Neuronal stem cell (in vitro differentiated cells): ENCODE results near the gene GPS1.
A peak's percentile ranks its signal among the peaks of the same experiment; 100 is the strongest.

Experiments
- DNase-seq: peaks from one replicate; pipeline ENCODE4 v3.0.0-alpha.2; 2013; ENCODE audit warnings: low spot score
- H2AFZ ChIP-seq: one replicate; pipeline ENCODE4 v1.6.1; 2013; ENCODE audit warnings: mild to moderate bottlenecking, low read length, inconsistent platforms
- H2AK5ac ChIP-seq: 2 replicates; pipeline ENCODE4 v1.6.1; 2013; ENCODE audit warnings: low read depth, mild to moderate bottlenecking, inconsistent platforms, low read length, moderate library complexity, mixed read lengths
- H2BK120ac ChIP-seq: 2 replicates; pipeline ENCODE4 v1.6.1; 2013; ENCODE audit warnings: low read depth, mild to moderate bottlenecking, inconsistent platforms, low read length, moderate library complexity, mixed read lengths
- H2BK12ac ChIP-seq: one replicate; pipeline ENCODE4 v1.6.1; 2013; ENCODE audit warnings: low read length, inconsistent platforms
- H2BK15ac ChIP-seq: 2 replicates; pipeline ENCODE4 v1.6.1; 2013; ENCODE audit warnings: mild to moderate bottlenecking, low read length, inconsistent platforms, mixed read lengths
- H2BK5ac ChIP-seq: one replicate; pipeline ENCODE4 v1.6.1; 2013; ENCODE audit warnings: inconsistent platforms, mild to moderate bottlenecking, low read length, moderate library complexity
- H3K14ac ChIP-seq: one replicate; pipeline ENCODE4 v1.6.1; 2013; ENCODE audit warnings: low read length, inconsistent platforms
- H3K18ac ChIP-seq: 2 replicates; pipeline ENCODE4 v1.6.1; 2013; ENCODE audit warnings: low read length, inconsistent platforms
- H3K23ac ChIP-seq: 2 replicates; pipeline ENCODE4 v1.6.1; 2013; ENCODE audit warnings: low read depth, mild to moderate bottlenecking, mixed read lengths, low read length, inconsistent platforms; ENCODE audit not compliant: poor library complexity
- H3K27ac ChIP-seq: replicated peaks from 3 replicates; pipeline ENCODE4 v1.5.1; 2013; ENCODE audit warnings: low read length, inconsistent platforms
- H3K27me3 ChIP-seq, 3 experiments: 2 replicates each; pipeline ENCODE4 v1.6.1; 2013; ENCODE audit warnings: low read length in 3 of 3, mild to moderate bottlenecking in 2 of 3, inconsistent platforms in 1 of 3, low read depth in 1 of 3, mixed read lengths in 1 of 3, moderate library complexity in 1 of 3; ENCODE audit not compliant: control insufficient read depth in 3 of 3, insufficient read depth in 3 of 3
- H3K36me3 ChIP-seq, 2 donors: replicated peaks in 1 of 2; 2 replicates each; pipeline ENCODE4 v1.6.1; 2013; ENCODE audit warnings: low read length in 2 of 2; ENCODE audit not compliant: control insufficient read depth in 2 of 2, insufficient read depth in 2 of 2
- H3K4ac ChIP-seq: 2 replicates; pipeline ENCODE4 v1.6.1; 2013; ENCODE audit warnings: inconsistent platforms, mild to moderate bottlenecking, low read length, moderate library complexity
- H3K4me1 ChIP-seq, 2 donors: 1 replicate in 1 of 2; 2 replicates in 1 of 2; pipeline ENCODE4 v1.6.1; 2013; ENCODE audit warnings: low read length in 2 of 2, low read depth in 1 of 2; ENCODE audit not compliant: control insufficient read depth in 2 of 2, insufficient read depth in 1 of 2
- H3K4me2 ChIP-seq: one replicate; pipeline ENCODE4 v1.6.1; 2013; ENCODE audit warnings: mild to moderate bottlenecking, low read length, inconsistent platforms; ENCODE audit not compliant: insufficient read depth, poor library complexity, severe bottlenecking
- H3K4me3 ChIP-seq, 2 donors: 2 replicates each; pipeline ENCODE4 v1.5.1; 2013; ENCODE audit warnings: low read length in 2 of 2, mild to moderate bottlenecking in 2 of 2, inconsistent platforms in 1 of 2, moderate library complexity in 1 of 2
- H3K79me1 ChIP-seq: one replicate; pipeline ENCODE4 v1.6.1; 2013; ENCODE audit warnings: low read depth, mild to moderate bottlenecking, inconsistent platforms, low read length, moderate library complexity
- H3K9ac ChIP-seq: one replicate; pipeline ENCODE4 v1.6.1; 2013; ENCODE audit warnings: mild to moderate bottlenecking, low read depth, low read length, inconsistent platforms; ENCODE audit not compliant: poor library complexity
- H3K9me3 ChIP-seq, 2 donors: replicated peaks in 1 of 2; 2 replicates each; pipeline versions ENCODE3 to v1.6.1; 2013; ENCODE audit warnings: low read length in 2 of 2, mild to moderate bottlenecking in 2 of 2, inconsistent platforms in 1 of 2, low read depth in 1 of 2, mixed read lengths in 1 of 2, moderate library complexity in 1 of 2; ENCODE audit not compliant: control insufficient read depth in 2 of 2, insufficient read depth in 1 of 2
- H4K8ac ChIP-seq: one replicate; pipeline ENCODE4 v1.6.1; 2013; ENCODE audit warnings: low read depth, mild to moderate bottlenecking, inconsistent platforms, low read length, moderate library complexity
- H4K91ac ChIP-seq: one replicate; pipeline ENCODE4 v1.6.1; 2013; ENCODE audit warnings: low read length, low read depth, mild to moderate bottlenecking, inconsistent platforms; ENCODE audit not compliant: poor library complexity
- WGBS, 2 donors: extraction: QIAGEN DNeasy Blood & Tissue Kit; methylation state at CpG; one replicate each; pipeline ENCODE4 v1.1.7; 2013; ENCODE audit warnings: missing lambda C conversion rate in 2 of 2, mixed read lengths in 1 of 2; ENCODE audit not compliant: insufficient read length in 2 of 2, insufficient replicate concordance in 1 of 2; ENCODE audit errors: extremely low coverage in 2 of 2; 5-methylcytosine and 5-hydroxymethylcytosine counted together

GPS1 gene

GRCh38 chr17:82016061-82016874 lies 35.4 kb upstream of the GPS1 start:
- no peak overlapping the region for H3K4me2 ChIP-seq
- no peak overlapping the region for H2AK5ac ChIP-seq

GRCh38 chr17:82016875-82017459 lies 34.7 kb upstream of the GPS1 start:
- H3K4ac ChIP-seq: no peak overlapping the region
- H2BK12ac ChIP-seq: no peak overlapping the region
- no peak overlapping the region for H2AK5ac ChIP-seq
- H4K91ac ChIP-seq: no peak overlapping the region
- H3K27ac ChIP-seq: no peak overlapping the region
- no peak overlapping the region for H2BK5ac ChIP-seq
- no peak overlapping the region for H2AFZ ChIP-seq
- H3K23ac ChIP-seq: peak overlapping the region; percentile 31
- no peak for DNase-seq
- no peak overlapping the region for H3K18ac ChIP-seq
- H2BK15ac ChIP-seq: no peak overlapping the region
- H4K8ac ChIP-seq: no peak overlapping the region
- no peak overlapping the region for H3K4me3 ChIP-seq
- peak overlapping the region; percentile 44 for H3K9ac ChIP-seq
- no peak overlapping the region for H3K4me2 ChIP-seq
- peak overlapping the region; percentile 21 for H3K14ac ChIP-seq
- H3K79me1 ChIP-seq: peaks cover 19% of the 10 kb centered on the region
- no peaks in the 10 kb centered on the region for H3K27me3 ChIP-seq
- H2BK120ac ChIP-seq: no peak overlapping the region
- WGBS, 2 donors: no CpG with 5 or more reads among the region's 24 CpGs
- H3K4me1 ChIP-seq: peaks cover 2 to 19% of the 10 kb centered on the region in 2 donors
- peaks cover 6 to 29% of the 10 kb centered on the region in 2 donors for H3K36me3 ChIP-seq
- no peaks in the 10 kb centered on the region for H3K9me3 ChIP-seq

More at GRCh38 chr17:82016061-82016874, 35.4 kb upstream of the GPS1 start:
- H3K14ac ChIP-seq: peak overlapping the region; percentile 21
- no peak overlapping the region for H4K8ac ChIP-seq
- peaks cover 6 to 31% of the 10 kb centered on the region in 2 donors for H3K36me3 ChIP-seq
- no peak overlapping the region for H2AFZ ChIP-seq
- DNase-seq: no peak
- no peak overlapping the region for H2BK120ac ChIP-seq
- peak overlapping the region; percentile 58 for H2BK12ac ChIP-seq
- H2BK5ac ChIP-seq: no peak overlapping the region
- H2BK15ac ChIP-seq: no peak overlapping the region
- no peak overlapping the region for H3K27ac ChIP-seq
- no peaks in the 10 kb centered on the region for H3K9me3 ChIP-seq
- peaks cover 12% of the 10 kb centered on the region for H3K79me1 ChIP-seq
- H3K9ac ChIP-seq: no peak overlapping the region
- H3K18ac ChIP-seq: no peak overlapping the region
- no CpG with 5 or more reads among the region's 28 CpGs for WGBS, 2 donors
- no peak overlapping the region for H4K91ac ChIP-seq
- H3K23ac ChIP-seq: peak overlapping the region; percentile 31
- H3K27me3 ChIP-seq: no peaks in the 10 kb centered on the region
- peaks cover 0 to 18% of the 10 kb centered on the region in 2 donors for H3K4me1 ChIP-seq
- no peak overlapping the region for H3K4ac ChIP-seq
- no peak overlapping the region for H3K4me3 ChIP-seq

GRCh38 chr17:82017612-82018151 lies 34.0 kb upstream of the GPS1 start:
- Histone ChIP-seq H3K9me3 (no peaks in the 10 kb centered on the region), H2AFZ (no peak overlapping the region), H2BK15ac (no peak overlapping the region), H3K27me3 (no peaks in the 10 kb centered on the region), H2BK120ac (no peak overlapping the region), H3K4me3 (no peak overlapping the region), H3K4ac (no peak overlapping the region), H3K4me1 (peaks cover 4 to 16% of the 10 kb centered on the region in 2 donors), H3K23ac (no peak overlapping the region), H3K4me2 (no peak overlapping the region), H3K36me3 (peaks cover 6 to 27% of the 10 kb centered on the region in 2 donors), H3K14ac (no peak overlapping the region), H3K79me1 (peaks cover 25% of the 10 kb centered on the region), H2BK5ac (no peak overlapping the region), H2AK5ac (no peak overlapping the region), H3K27ac (no peak overlapping the region), H2BK12ac (no peak overlapping the region), H4K91ac (no peak overlapping the region), H3K9ac (no peak overlapping the region), H4K8ac (no peak overlapping the region), H3K18ac (no peak overlapping the region)
- WGBS, 2 donors: no CpG with 5 or more reads among the region's 13 CpGs
- DNase-seq: no peak
